ENCODE results near the gene TAF5L.
"Not testable (repeated sequence)": the region's sequence is repeated elsewhere in the genome, so short reads cannot be mapped to it uniquely, and the experiment has no call there.

The TAF5L gene

GRCh38 chr1:229600229-229600628 is 25.7 kb downstream of the TAF5L start:
- no peak for DNase-seq

GRCh38 chr1:229599218-229599954 is 26.5 kb downstream of the TAF5L start:
- no peak for DNase-seq

- DNase-seq = no peak
These were observed 28.0 kb downstream of the TAF5L start for GRCh38 chr1:229597877-229598276.

- no peak for DNase-seq
These were observed 28.8 kb downstream of the TAF5L start for GRCh38 chr1:229596925-229597699.

GRCh38 chr1:229595876-229596275 is 30.0 kb downstream of the TAF5L start:
- DNase-seq = not testable (repeated sequence)

GRCh38 chr1:229594227-229595008 is 31.5 kb downstream of the TAF5L start:
- no peak for DNase-seq

DNA sequence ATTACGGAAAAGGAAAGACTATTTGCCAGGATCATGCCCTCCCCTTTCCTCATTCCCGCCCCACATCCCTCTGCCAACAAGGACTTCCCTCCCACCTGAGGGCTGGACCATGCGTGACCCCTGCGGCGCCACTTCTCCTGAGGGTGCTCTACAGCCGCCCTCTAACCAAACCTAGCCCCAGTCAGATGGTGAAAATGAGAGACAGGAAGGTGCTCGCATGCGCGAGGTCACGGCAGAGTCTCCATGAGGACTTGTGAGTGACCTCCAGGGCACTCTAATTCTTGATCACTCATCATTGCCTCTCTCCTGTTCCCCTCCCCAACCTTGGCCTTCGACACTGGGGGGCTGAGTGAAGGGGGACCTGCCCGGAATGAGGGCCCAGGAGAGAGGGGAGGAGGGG is 32.1 kb downstream of the TAF5L start:
- no peak for DNase-seq

GRCh38 chr1:229590119-229590518 is 35.8 kb downstream of the TAF5L start:
- DNase-seq = no peak

- no peak for DNase-seq
These were observed 40.6 kb downstream of the TAF5L start for GRCh38 chr1:229585338-229585737.

- no peak for DNase-seq
These were observed 43.2 kb downstream of the TAF5L start for GRCh38 chr1:229582715-229583114.

- no peak for DNase-seq
These were observed 43.8 kb downstream of the TAF5L start for GRCh38 chr1:229582011-229582694.

DNA sequence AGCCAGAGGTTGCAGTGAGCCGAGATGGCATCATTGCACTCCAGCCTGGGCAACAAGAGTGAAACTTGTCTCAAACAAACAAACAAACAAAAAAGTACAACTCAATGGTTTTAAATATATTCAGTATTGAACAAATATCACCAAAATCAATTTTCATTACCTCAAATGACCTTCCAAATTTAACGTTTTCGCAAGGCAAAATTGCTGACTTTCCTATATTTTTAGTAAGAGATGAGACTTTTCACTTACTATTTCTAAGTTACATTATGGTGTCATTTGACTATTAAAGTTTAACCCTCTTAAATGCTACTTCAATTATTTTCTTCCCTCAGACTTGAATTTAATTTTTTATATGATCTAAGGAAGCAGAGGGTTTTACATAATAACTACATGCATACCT is 44.4 kb downstream of the TAF5L start:
- DNase-seq = no peak

- no peak for DNase-seq
These were observed 46.8 kb downstream of the TAF5L start for GRCh38 chr1:229579059-229579673.

DNA sequence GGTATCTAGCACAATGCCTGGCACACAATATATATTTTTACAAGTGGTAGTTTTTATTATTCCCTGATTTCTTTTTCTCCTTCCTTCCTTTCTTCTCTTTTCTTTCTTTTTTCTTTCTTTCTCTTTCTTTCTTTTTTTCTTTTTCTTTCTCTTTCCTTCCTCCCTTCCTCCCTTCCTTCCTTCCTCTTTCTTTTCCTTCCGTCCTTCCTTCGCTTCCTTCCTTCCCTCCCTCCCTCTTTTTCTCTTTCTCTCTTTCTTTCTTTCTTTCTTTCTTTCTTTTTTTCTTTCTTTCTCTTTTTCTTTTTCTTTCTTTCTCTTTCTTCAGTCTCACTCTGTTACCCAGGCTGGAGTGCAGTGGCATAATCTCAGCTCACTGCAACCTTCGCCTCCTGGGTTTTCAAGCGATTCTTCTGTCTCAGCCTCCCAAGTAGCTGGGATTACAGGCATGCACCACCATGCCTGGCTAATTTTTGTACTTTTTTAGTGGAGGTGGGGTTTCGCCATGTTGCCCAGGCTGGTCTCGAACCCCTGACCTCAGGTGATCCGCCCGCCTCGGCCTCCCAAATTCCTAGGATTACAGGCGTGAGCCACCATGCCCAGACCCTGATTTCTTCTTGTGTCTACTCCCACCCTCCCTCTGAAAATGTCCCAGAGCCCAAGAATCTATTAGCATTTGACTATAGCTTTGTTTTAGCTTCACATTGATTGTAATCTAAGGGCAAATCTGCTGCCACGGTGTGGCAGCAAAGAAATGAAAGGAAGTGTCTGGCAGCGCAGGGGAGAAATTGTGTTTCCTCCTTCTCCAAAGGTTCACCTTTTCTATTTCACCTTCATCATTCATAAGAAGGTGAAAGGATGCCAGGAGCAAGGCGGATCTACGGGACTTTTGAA is 47.5 kb downstream of the TAF5L start:
- no peak for DNase-seq

- DNase-seq = no peak
These were observed 51.1 kb downstream of the TAF5L start for GRCh38 chr1:229574679-229575442.

DNA sequence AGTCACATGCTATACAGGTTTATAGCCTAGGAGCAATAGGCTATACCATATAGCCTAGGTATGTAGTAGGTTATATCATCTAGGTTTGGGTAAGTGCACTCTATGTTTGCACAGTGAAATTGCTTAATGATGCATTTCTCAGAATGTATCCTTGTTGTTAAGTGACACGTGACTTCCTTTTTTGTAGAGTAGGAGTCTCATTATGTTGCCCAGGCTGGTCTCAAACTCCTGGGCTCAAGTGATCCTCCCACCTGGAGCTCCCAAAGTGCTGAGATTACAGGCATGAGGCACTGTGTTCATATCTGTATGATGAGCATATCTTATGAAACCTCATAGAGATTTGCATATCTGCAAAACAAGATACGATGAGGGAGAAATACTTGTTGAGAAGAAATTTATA is 53.6 kb downstream of the TAF5L start:
- no peak for DNase-seq

DNA sequence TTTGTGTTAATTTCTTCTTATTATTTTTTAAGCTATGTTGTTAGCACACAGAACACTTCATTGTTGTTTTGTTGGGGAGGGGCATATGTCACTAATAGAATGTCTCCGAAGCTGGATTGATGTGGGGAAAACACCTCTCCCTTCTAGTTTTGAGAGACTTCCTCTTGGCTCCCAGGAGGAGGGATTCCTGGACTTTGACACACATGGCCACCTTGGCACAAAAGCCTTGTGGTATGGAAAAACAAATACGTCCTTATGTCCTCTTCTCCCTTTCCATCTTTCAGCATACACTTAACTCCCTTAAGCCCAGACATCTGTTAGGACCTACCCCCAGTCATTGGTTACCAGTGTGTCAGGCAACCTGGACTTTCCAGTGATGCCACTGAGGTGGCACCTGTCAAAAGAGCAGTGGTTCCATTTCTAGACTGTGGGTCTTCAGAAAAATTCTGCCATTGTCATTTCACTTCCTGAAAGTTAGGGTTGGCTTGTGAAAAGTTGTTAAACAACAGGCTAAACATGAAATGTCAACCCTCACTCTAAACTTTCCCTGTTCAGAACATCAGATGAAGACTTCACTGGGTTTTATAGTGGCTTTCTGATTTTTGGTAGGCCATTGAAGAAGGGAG is 54.9 kb downstream of the TAF5L start:
- no peak for DNase-seq

- no peak for DNase-seq
These were observed 55.6 kb downstream of the TAF5L start for GRCh38 chr1:229570305-229570704.

DNA sequence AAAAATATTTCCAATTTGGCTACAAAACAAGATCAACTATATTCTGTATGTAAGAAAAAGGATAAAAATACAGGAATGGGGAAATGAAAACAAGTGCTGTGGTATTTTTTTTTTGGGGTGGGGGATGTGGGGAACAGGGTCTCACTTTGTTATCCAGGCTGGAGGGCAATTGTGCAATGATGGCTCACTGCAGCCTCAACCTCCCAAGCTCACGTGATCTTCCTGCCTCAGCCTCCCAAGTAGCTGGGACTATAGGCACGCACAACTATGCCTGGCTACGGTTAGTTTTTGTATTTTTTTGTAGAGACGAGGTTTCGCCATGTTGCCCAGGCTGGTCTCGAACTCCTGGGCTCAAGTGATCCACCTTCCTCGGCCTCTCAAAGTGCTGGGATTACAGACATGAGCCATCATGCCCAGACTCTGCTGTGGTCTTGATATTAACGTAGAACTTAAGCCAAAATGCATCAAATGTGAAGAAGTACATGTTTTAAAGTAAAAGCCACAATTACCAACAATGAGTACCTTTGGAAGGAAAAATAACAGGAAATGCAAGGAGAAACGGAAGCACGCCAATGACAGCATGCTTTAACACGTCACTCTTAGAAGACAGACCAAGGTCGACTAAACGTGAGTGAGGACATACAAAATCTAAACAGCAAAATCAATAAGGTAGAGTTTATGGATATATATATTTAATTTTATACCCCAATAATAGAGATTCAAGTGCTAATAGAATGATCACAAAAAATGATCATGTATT is 58.6 kb downstream of the TAF5L start:
- DNase-seq = no peak

All from GDM1 (cell line).